Activated T-cell treated with anti-CD3 and anti-CD28 coated beads, Interleukin-2, amount 50 U/mL, for 24 hours (primary cell): Measurements from ENCODE around the gene RSPH3.
A peak's percentile ranks its signal among the peaks of the same experiment; 100 is the strongest.
"Not testable (repeated sequence)": the region's sequence is repeated elsewhere in the genome, so short reads cannot be mapped to it uniquely, and the experiment has no call there.

Source experiments
- DNase-seq: peaks from one replicate; pipeline ENCODE4 v3.0.0-alpha.2; 2020
- H3K27ac Mint-ChIP-seq: 2 replicates; pipeline ENCODE4 v1.8.0; 2020; ENCODE audit warnings: mild to moderate bottlenecking, mixed read lengths
- H3K27me3 Mint-ChIP-seq: 2 replicates; pipeline ENCODE4 v1.8.0; 2020; ENCODE audit warnings: mixed read lengths
- H3K36me3 Mint-ChIP-seq: 2 replicates; pipeline ENCODE4 v1.8.0; 2020; ENCODE audit warnings: low read depth, mixed read lengths
- H3K4me1 Mint-ChIP-seq: 2 replicates; pipeline ENCODE4 v1.8.0; 2020; ENCODE audit warnings: low read depth, mixed read lengths
- H3K4me3 Mint-ChIP-seq: 2 replicates; pipeline ENCODE4 v1.8.0; 2020; ENCODE audit warnings: mild to moderate bottlenecking, moderate library complexity, mixed read lengths
- H3K9me3 Mint-ChIP-seq: 2 replicates; pipeline ENCODE4 v1.8.0; 2020; ENCODE audit warnings: mixed read lengths

RSPH3 gene

GRCh38 chr6:158972241-158973233, 27.5 kb downstream of the RSPH3 start:
- Mint-ChIP-seq H3K27me3 (no peaks in the 10 kb centered on the region), H3K4me3 (no peak overlapping the region), H3K9me3 (peaks cover 11% of the 10 kb centered on the region), H3K36me3 (peaks cover 16% of the 10 kb centered on the region), H3K27ac (no peak overlapping the region), H3K4me1 (peaks cover 3% of the 10 kb centered on the region)
- DNase-seq, result no peak

- H3K9me3 Mint-ChIP-seq, result peaks cover 15% of the 10 kb centered on the region
- H3K4me3 Mint-ChIP-seq, result no peak overlapping the region
- no peak for DNase-seq
- H3K27me3 Mint-ChIP-seq, result no peaks in the 10 kb centered on the region
- H3K27ac Mint-ChIP-seq, result no peak overlapping the region
- peaks cover 11% of the 10 kb centered on the region for H3K36me3 Mint-ChIP-seq
- H3K4me1 Mint-ChIP-seq, result peaks cover 3% of the 10 kb centered on the region
Measured at GRCh38 chr6:158970640-158971275, 29.2 kb downstream of the RSPH3 start.

GRCh38 chr6:158969148-158969547, 30.9 kb downstream of the RSPH3 start:
- peaks cover 3% of the 10 kb centered on the region for H3K4me1 Mint-ChIP-seq
- peaks cover 15% of the 10 kb centered on the region for H3K9me3 Mint-ChIP-seq
- H3K27me3 Mint-ChIP-seq, result no peaks in the 10 kb centered on the region
- no peak overlapping the region for H3K27ac Mint-ChIP-seq
- no peak overlapping the region for H3K4me3 Mint-ChIP-seq
- H3K36me3 Mint-ChIP-seq, result peaks cover 11% of the 10 kb centered on the region
- no peak for DNase-seq

GRCh38 chr6:158963020-158963808, 36.8 kb downstream of the RSPH3 start:
- H3K36me3 Mint-ChIP-seq, result no peaks in the 10 kb centered on the region
- H3K9me3 Mint-ChIP-seq, result peaks cover 7% of the 10 kb centered on the region
- no peak overlapping the region for H3K27ac Mint-ChIP-seq
- H3K4me1 Mint-ChIP-seq, result no peaks in the 10 kb centered on the region
- H3K27me3 Mint-ChIP-seq, result no peaks in the 10 kb centered on the region
- no peak overlapping the region for H3K4me3 Mint-ChIP-seq
- DNase-seq, result no peak

- DNase-seq, result no peak
- no peak overlapping the region for H3K4me3 Mint-ChIP-seq
- H3K36me3 Mint-ChIP-seq, result no peaks in the 10 kb centered on the region
- H3K27ac Mint-ChIP-seq, result no peak overlapping the region
- no peaks in the 10 kb centered on the region for H3K4me1 Mint-ChIP-seq
- no peaks in the 10 kb centered on the region for H3K27me3 Mint-ChIP-seq
- H3K9me3 Mint-ChIP-seq, result peaks cover 3% of the 10 kb centered on the region
Measured at GRCh38 chr6:158962371-158962770, 37.6 kb downstream of the RSPH3 start.

GRCh38 chr6:158960026-158960425, 40.0 kb downstream of the RSPH3 start:
- H3K4me1 Mint-ChIP-seq, result peaks cover 8% of the 10 kb centered on the region
- H3K9me3 Mint-ChIP-seq, result no peaks in the 10 kb centered on the region
- H3K27me3 Mint-ChIP-seq, result no peaks in the 10 kb centered on the region
- no peak overlapping the region for H3K4me3 Mint-ChIP-seq
- no peak for DNase-seq
- H3K36me3 Mint-ChIP-seq, result no peaks in the 10 kb centered on the region
- H3K27ac Mint-ChIP-seq, result no peak overlapping the region

GRCh38 chr6:158959552-158959951, 40.5 kb downstream of the RSPH3 start:
- Mint-ChIP-seq H3K4me1 (peaks cover 12% of the 10 kb centered on the region), H3K4me3 (no peak overlapping the region), H3K27me3 (no peaks in the 10 kb centered on the region)

GRCh38 chr6:158958504-158959386, 41.3 kb downstream of the RSPH3 start:
- Mint-ChIP-seq H3K4me3 (no peak overlapping the region), H3K9me3 (no peaks in the 10 kb centered on the region), H3K4me1 (peaks cover 13% of the 10 kb centered on the region), H3K36me3 (no peaks in the 10 kb centered on the region), H3K27me3 (no peaks in the 10 kb centered on the region), H3K27ac (no peak overlapping the region)
- peak; percentile 32 for DNase-seq

More at GRCh38 chr6:158959552-158959951, 40.5 kb downstream of the RSPH3 start:
- no peaks in the 10 kb centered on the region for H3K9me3 Mint-ChIP-seq
- no peaks in the 10 kb centered on the region for H3K36me3 Mint-ChIP-seq
- no peak for DNase-seq
- H3K27ac Mint-ChIP-seq, result no peak overlapping the region

GRCh38 chr6:158955255-158955654, 44.7 kb downstream of the RSPH3 start:
- Mint-ChIP-seq H3K4me1 (peaks cover 13% of the 10 kb centered on the region), H3K36me3 (no peaks in the 10 kb centered on the region), H3K27me3 (no peaks in the 10 kb centered on the region), H3K9me3 (no peaks in the 10 kb centered on the region), H3K27ac (no peak overlapping the region), H3K4me3 (no peak overlapping the region)
- DNase-seq, result no peak

GRCh38 chr6:158954753-158955152, 45.2 kb downstream of the RSPH3 start:
- Mint-ChIP-seq H3K27ac (no peak overlapping the region), H3K27me3 (no peaks in the 10 kb centered on the region), H3K36me3 (no peaks in the 10 kb centered on the region), H3K4me3 (no peak overlapping the region), H3K4me1 (peaks cover 13% of the 10 kb centered on the region), H3K9me3 (no peaks in the 10 kb centered on the region)
- DNase-seq, result no peak

GRCh38 chr6:158952011-158952410, 48.0 kb downstream of the RSPH3 start:
- not testable (repeated sequence) for H3K27ac Mint-ChIP-seq, H3K4me3 Mint-ChIP-seq, H3K9me3 Mint-ChIP-seq, H3K36me3 Mint-ChIP-seq, DNase-seq, H3K27me3 Mint-ChIP-seq
- H3K4me1 Mint-ChIP-seq, result peaks cover 13% of the 10 kb centered on the region

GRCh38 chr6:158951565-158951964, 48.4 kb downstream of the RSPH3 start:
- DNase-seq, H3K36me3 Mint-ChIP-seq, H3K27me3 Mint-ChIP-seq, H3K4me3 Mint-ChIP-seq, H3K9me3 Mint-ChIP-seq, H3K27ac Mint-ChIP-seq: not testable (repeated sequence)
- peaks cover 13% of the 10 kb centered on the region for H3K4me1 Mint-ChIP-seq

GRCh38 chr6:158947284-158947683, 52.7 kb downstream of the RSPH3 start:
- no peaks in the 10 kb centered on the region for H3K36me3 Mint-ChIP-seq
- no peak for DNase-seq
- H3K4me3 Mint-ChIP-seq, result no peak overlapping the region
- H3K27me3 Mint-ChIP-seq, result no peaks in the 10 kb centered on the region
- no peaks in the 10 kb centered on the region for H3K4me1 Mint-ChIP-seq
- H3K27ac Mint-ChIP-seq, result no peak overlapping the region
- H3K9me3 Mint-ChIP-seq, result peaks cover 3% of the 10 kb centered on the region
